ENCODE data around the gene LAPTM5. TPM values are rescaled to one million over a fixed set of nuclear protein-coding genes. Genes with fewer than 3 reads are reported as not detected.

Gene LAPTM5
- total and polyA plus RNA-seq, 2 of the 13 experiments (the other 11 are each of a cell fraction or from before 2014, with no cell fraction given) = 0.41 to 0.86 TPM

- WGBS (ENCODE audit: low lambda C conversion rate) = 0% methylated on average over 2 of the region's 7 CpGs
- no peaks in the 10 kb centered on the region for H3K36me3 ChIP-seq (replicated peaks in 1 of 2; ENCODE audit: control insufficient read depth in 1 of 2, insufficient read depth in 2 of 2, low read length in 2 of 2)
- H3K27me3 ChIP-seq (ENCODE audit: control insufficient read depth in 1 of 2, insufficient read depth in 2 of 2, low read length in 2 of 2) = peaks cover 5 to 14% of the 10 kb centered on the region in 2 experiments; a peak in 3 of 5 replicates
- no peak overlapping the region for H3K4me3 ChIP-seq (replicated peaks in 1 of 3; ENCODE audit: insufficient read depth in 1 of 3, low read depth in 2 of 3, low read length in 3 of 3)
- ChIA-PET POLR2A (no interaction called here), CTCF (ENCODE audit: low intra/inter-chr PET ratio, low total read pairs) (no interaction called here)
- ATAC-seq (no peak), DNase-seq (ENCODE audit: low spot score) (no peak), FAIRE-seq (no peak)
- H3K4me2 ChIP-seq (ENCODE audit: low read depth, low read length) = no peak overlapping the region
- no peak overlapping the region for H2AFZ ChIP-seq (ENCODE audit: low read length)
- intact Hi-C loops (cut with micrococcal nuclease; ENCODE audit: unreplicated experiment) = no loop called here
- H3K9ac ChIP-seq (ENCODE audit: insufficient read depth, low read depth, low read length) = no peak overlapping the region
- no peak overlapping the region for H3K27ac ChIP-seq (ENCODE audit: extremely low read length, insufficient read depth, low read length)
- H3K4me1 ChIP-seq (ENCODE audit: insufficient read depth, low read length) = no peaks in the 10 kb centered on the region
- H3K9me3 ChIP-seq (ENCODE audit: low read length) = no peaks in the 10 kb centered on the region
- H4K20me1 ChIP-seq (ENCODE audit: insufficient read depth, low read length) = no peaks in the 10 kb centered on the region
- TF ChIP-seq ZNF614 (CRISPR knock-in tag; IDR thresholded peaks at IDR 0.05; ENCODE audit: borderline replicate concordance) (no peak), MTA1 (CRISPR knock-in tag; IDR thresholded peaks at IDR 0.05; ENCODE audit: borderline replicate concordance) (no peak), SMYD3 (CRISPR knock-in tag; IDR thresholded peaks at IDR 0.05) (no peak), SRF (IDR thresholded peaks at IDR 0.05; ENCODE audit: low read depth, low read length) (no peak), ZNF230 (CRISPR knock-in tag; IDR thresholded peaks at IDR 0.05) (no peak), ZNF768 (CRISPR knock-in tag; IDR thresholded peaks at IDR 0.05) (no peak), HDAC2 (CRISPR knock-in tag; IDR thresholded peaks at IDR 0.05) (no peak), ZBTB42 (CRISPR knock-in tag; IDR thresholded peaks at IDR 0.05) (no peak), SETDB1 (CRISPR knock-in tag; IDR thresholded peaks at IDR 0.05; ENCODE audit: borderline replicate concordance) (no peak), ISX (CRISPR knock-in tag; conservative IDR thresholded peaks at IDR 0.05) (no peak), ATRX (CRISPR knock-in tag; IDR thresholded peaks at IDR 0.05; ENCODE audit: borderline replicate concordance) (no peak), SNAPC2 (CRISPR knock-in tag; IDR thresholded peaks at IDR 0.05) (no peak), ZNF263 (CRISPR knock-in tag; IDR thresholded peaks at IDR 0.05) (no peak), ZNF629 (CRISPR knock-in tag; conservative IDR thresholded peaks at IDR 0.05) (no peak), BCL6 (CRISPR knock-in tag; IDR thresholded peaks at IDR 0.05) (no peak), RFX3 (CRISPR knock-in tag; IDR thresholded peaks at IDR 0.05) (no peak), ZNF687 (CRISPR knock-in tag; IDR thresholded peaks at IDR 0.05) (no peak)
- no peaks in the 10 kb centered on the region for H3K79me2 ChIP-seq (ENCODE audit: insufficient read depth, low read length)
- BruUV-seq (replicated peaks) = no TSS peak
- in situ Hi-C loops (cut with HindIII; ENCODE audit: extremely low pct_ligation_motif_present, low pct_unique_long_range_greater_than_20kb) = loop anchor here (25.0 kb wide), 1 partner anchor 1356 kb away; no protein-coding TSS in a partner anchor
These were observed 64.6 kb downstream of the LAPTM5 start for GRCh38 chr1:30692948-30693301.

Measured in HepG2 (cell line).